HUES48 (cell line): Measurements from ENCODE around the gene LCMT1.

ENCODE experiments used
- H3K27ac ChIP-seq: one replicate; pipeline ENCODE4 v1.7.0; 2013; ENCODE audit warnings: low read depth, low read length, inconsistent platforms
- H3K27me3 ChIP-seq: 2 replicates; pipeline ENCODE4 v1.6.1; 2013; ENCODE audit warnings: mild to moderate bottlenecking, low read length; ENCODE audit not compliant: control insufficient read depth, insufficient read depth
- H3K36me3 ChIP-seq: 2 replicates; pipeline ENCODE4 v1.6.1; 2013; ENCODE audit warnings: low read length; ENCODE audit not compliant: control insufficient read depth, insufficient read depth
- H3K4me1 ChIP-seq: 2 replicates; pipeline ENCODE4 v1.6.1; 2013; ENCODE audit warnings: mild to moderate bottlenecking, low read length; ENCODE audit not compliant: control insufficient read depth, insufficient read depth
- H3K4me3 ChIP-seq: 2 replicates; pipeline ENCODE4 v1.5.1; 2013; ENCODE audit warnings: mild to moderate bottlenecking, low read depth, low read length
- H3K9ac ChIP-seq: 2 replicates; pipeline ENCODE4 v1.6.1; 2013; ENCODE audit warnings: mild to moderate bottlenecking, low read depth, low read length, moderate library complexity
- H3K9me3 ChIP-seq: 2 replicates; pipeline ENCODE4 v1.6.1; 2013; ENCODE audit warnings: low read length; ENCODE audit not compliant: control insufficient read depth, insufficient read depth

Gene LCMT1

DNA sequence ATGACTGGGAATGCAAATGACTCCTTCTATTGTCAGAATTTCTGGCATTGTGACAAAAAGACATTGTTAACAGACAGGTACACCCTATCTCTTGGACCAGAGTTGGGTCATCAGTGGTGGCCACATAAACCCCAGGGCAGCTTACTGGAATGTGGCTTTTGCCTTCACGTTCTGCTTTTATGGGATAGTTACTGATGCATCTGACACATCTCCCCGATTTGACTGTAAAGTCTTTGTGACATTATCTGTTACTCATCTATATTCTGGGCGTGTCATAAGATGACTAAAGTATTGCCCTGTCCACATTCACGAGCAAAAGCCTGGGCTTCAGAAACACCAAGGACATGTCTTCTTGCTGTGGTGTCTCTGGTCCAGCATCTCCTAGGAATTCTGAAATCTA, 86.5 kb downstream of the LCMT1 start:
- Histone ChIP-seq H3K9ac (no peak overlapping the region), H3K9me3 (no peaks in the 10 kb centered on the region), H3K27me3 (no peaks in the 10 kb centered on the region), H3K27ac (no peak overlapping the region), H3K4me1 (no peaks in the 10 kb centered on the region), H3K36me3 (no peaks in the 10 kb centered on the region), H3K4me3 (no peak overlapping the region)

GRCh38 chr16:25199457-25199856, 87.9 kb downstream of the LCMT1 start:
- no peak overlapping the region for H3K4me3 ChIP-seq
- H3K9ac ChIP-seq, result no peak overlapping the region
- no peak overlapping the region for H3K27ac ChIP-seq
- no peaks in the 10 kb centered on the region for H3K9me3 ChIP-seq
- no peaks in the 10 kb centered on the region for H3K4me1 ChIP-seq
- no peaks in the 10 kb centered on the region for H3K36me3 ChIP-seq
- no peaks in the 10 kb centered on the region for H3K27me3 ChIP-seq

DNA sequence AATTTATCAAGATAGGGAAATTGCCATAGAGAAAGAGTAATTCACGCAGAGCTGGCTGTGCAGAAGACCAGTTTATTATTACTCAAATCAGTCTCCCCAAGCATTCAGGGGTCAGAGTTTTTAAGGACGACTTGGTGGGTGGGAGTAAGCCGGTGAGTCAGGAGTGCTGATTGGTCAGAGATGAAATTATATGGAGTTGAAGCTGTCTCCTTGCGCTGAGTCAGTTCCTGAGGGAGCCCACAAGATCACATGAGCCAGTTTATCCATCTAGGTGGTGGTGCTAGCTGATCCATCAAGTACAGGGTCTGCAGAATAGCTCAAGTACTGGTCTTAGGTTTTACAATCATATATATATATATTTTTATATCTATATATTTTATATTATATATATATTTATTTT, 99.2 kb downstream of the LCMT1 start:
- H3K27me3 ChIP-seq, result no peaks in the 10 kb centered on the region
- no peaks in the 10 kb centered on the region for H3K36me3 ChIP-seq
- H3K9me3 ChIP-seq, result no peaks in the 10 kb centered on the region
- H3K9ac ChIP-seq, result no peak overlapping the region
- no peaks in the 10 kb centered on the region for H3K4me1 ChIP-seq
- H3K4me3 ChIP-seq, result no peak overlapping the region
- no peak overlapping the region for H3K27ac ChIP-seq

GRCh38 chr16:25212636-25213035, 101.1 kb downstream of the LCMT1 start:
- Histone ChIP-seq H3K9me3 (no peaks in the 10 kb centered on the region), H3K27ac (no peak overlapping the region), H3K4me1 (no peaks in the 10 kb centered on the region), H3K36me3 (no peaks in the 10 kb centered on the region), H3K27me3 (no peaks in the 10 kb centered on the region), H3K9ac (no peak overlapping the region), H3K4me3 (no peak overlapping the region)

DNA sequence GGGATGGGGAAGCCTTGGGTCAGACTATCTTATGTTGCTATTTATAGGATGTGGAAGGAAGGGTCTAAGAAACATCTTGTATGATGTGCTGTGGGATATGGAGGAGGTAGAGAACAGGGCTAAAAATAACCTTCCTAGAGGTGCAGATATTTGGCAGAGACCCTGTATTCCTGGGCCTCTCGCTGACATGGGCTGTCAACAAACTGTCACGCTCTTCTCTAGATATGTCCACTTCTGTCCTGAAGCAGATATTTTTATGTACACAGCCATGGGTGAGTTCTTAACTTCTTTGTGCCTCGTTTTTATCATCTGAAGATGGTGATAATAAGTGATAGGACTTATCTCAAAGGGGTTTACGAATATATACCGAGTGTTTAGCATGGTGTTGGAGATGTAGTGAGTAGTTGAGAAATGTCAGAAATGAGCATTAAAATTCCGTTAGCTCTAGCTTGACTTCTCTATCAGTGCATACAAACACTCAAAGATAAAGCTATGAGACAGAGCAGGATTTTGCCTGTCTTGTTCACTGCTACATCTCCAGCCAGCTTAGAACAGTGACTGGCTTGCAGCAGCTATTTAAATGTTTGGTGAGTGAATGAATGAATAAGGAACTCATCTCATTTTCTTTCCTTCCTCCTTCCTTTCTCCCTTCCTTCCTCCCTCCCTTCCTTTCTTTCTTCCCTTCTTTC, 102.3 kb downstream of the LCMT1 start:
- Histone ChIP-seq H3K27ac (no peak overlapping the region), H3K27me3 (no peaks in the 10 kb centered on the region), H3K9ac (no peak overlapping the region), H3K4me1 (no peaks in the 10 kb centered on the region), H3K36me3 (no peaks in the 10 kb centered on the region), H3K4me3 (no peak overlapping the region), H3K9me3 (no peaks in the 10 kb centered on the region)

- H3K36me3 ChIP-seq, result no peaks in the 10 kb centered on the region
- no peak overlapping the region for H3K9ac ChIP-seq
- no peaks in the 10 kb centered on the region for H3K4me1 ChIP-seq
- no peak overlapping the region for H3K4me3 ChIP-seq
- no peak overlapping the region for H3K27ac ChIP-seq
- no peaks in the 10 kb centered on the region for H3K27me3 ChIP-seq
- no peaks in the 10 kb centered on the region for H3K9me3 ChIP-seq
Measured at GRCh38 chr16:25217112-25217511, 105.6 kb downstream of the LCMT1 start.

GRCh38 chr16:25217921-25218320, 106.4 kb downstream of the LCMT1 start:
- Histone ChIP-seq H3K9ac (no peak overlapping the region), H3K27me3 (no peaks in the 10 kb centered on the region), H3K4me3 (no peak overlapping the region), H3K27ac (no peak overlapping the region), H3K4me1 (no peaks in the 10 kb centered on the region), H3K36me3 (no peaks in the 10 kb centered on the region), H3K9me3 (no peaks in the 10 kb centered on the region)

- no peaks in the 10 kb centered on the region for H3K27me3 ChIP-seq
- no peak overlapping the region for H3K9ac ChIP-seq
- H3K4me1 ChIP-seq, result no peaks in the 10 kb centered on the region
- no peak overlapping the region for H3K4me3 ChIP-seq
- no peak overlapping the region for H3K27ac ChIP-seq
- H3K36me3 ChIP-seq, result no peaks in the 10 kb centered on the region
- H3K9me3 ChIP-seq, result no peaks in the 10 kb centered on the region
Measured at GRCh38 chr16:25219070-25219737, 107.7 kb downstream of the LCMT1 start.

DNA sequence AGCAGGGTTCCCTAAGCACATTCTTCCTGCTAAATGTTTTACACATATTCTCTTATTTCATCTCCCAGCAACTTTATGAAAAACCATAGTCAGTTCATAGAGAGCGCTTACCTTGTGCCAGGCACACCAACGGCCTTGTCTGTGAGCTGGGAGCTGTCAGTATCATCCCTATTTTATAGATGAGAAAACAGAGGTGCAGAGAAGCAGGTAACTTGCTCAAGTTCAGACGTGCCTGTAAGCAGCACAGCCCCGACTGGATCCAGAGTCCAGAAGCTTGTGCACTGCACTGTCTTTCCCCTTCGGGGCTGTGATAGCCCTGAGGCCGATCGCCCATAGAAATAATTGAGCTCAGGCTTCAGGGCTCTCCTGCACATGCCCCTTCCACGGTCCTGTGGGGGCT, 111.4 kb downstream of the LCMT1 start:
- no peaks in the 10 kb centered on the region for H3K36me3 ChIP-seq
- no peaks in the 10 kb centered on the region for H3K9me3 ChIP-seq
- H3K4me1 ChIP-seq, result no peaks in the 10 kb centered on the region
- no peaks in the 10 kb centered on the region for H3K27me3 ChIP-seq
- no peak overlapping the region for H3K27ac ChIP-seq
- H3K4me3 ChIP-seq, result no peak overlapping the region
- no peak overlapping the region for H3K9ac ChIP-seq

GRCh38 chr16:25223964-25224363, 112.4 kb downstream of the LCMT1 start:
- no peaks in the 10 kb centered on the region for H3K36me3 ChIP-seq
- no peaks in the 10 kb centered on the region for H3K27me3 ChIP-seq
- H3K4me3 ChIP-seq, result no peak overlapping the region
- no peak overlapping the region for H3K9ac ChIP-seq
- no peaks in the 10 kb centered on the region; the same call in 1 of the 2 replicates for H3K4me1 ChIP-seq
- H3K27ac ChIP-seq, result no peak overlapping the region
- no peaks in the 10 kb centered on the region for H3K9me3 ChIP-seq

GRCh38 chr16:25224731-25225319, 113.3 kb downstream of the LCMT1 start:
- Histone ChIP-seq H3K9me3 (no peaks in the 10 kb centered on the region), H3K9ac (no peak overlapping the region), H3K4me1 (no peaks in the 10 kb centered on the region; the same call in 1 of the 2 replicates), H3K27me3 (no peaks in the 10 kb centered on the region), H3K36me3 (no peaks in the 10 kb centered on the region), H3K27ac (no peak overlapping the region), H3K4me3 (no peak overlapping the region)
